ENCODE data around the gene FHDC1.

FHDC1 gene

GRCh38 chr4:152935143-152935542, 980 bp upstream of the FHDC1 start:
- DNase-seq (ENCODE audit: low read depth) = no peak

DNA sequence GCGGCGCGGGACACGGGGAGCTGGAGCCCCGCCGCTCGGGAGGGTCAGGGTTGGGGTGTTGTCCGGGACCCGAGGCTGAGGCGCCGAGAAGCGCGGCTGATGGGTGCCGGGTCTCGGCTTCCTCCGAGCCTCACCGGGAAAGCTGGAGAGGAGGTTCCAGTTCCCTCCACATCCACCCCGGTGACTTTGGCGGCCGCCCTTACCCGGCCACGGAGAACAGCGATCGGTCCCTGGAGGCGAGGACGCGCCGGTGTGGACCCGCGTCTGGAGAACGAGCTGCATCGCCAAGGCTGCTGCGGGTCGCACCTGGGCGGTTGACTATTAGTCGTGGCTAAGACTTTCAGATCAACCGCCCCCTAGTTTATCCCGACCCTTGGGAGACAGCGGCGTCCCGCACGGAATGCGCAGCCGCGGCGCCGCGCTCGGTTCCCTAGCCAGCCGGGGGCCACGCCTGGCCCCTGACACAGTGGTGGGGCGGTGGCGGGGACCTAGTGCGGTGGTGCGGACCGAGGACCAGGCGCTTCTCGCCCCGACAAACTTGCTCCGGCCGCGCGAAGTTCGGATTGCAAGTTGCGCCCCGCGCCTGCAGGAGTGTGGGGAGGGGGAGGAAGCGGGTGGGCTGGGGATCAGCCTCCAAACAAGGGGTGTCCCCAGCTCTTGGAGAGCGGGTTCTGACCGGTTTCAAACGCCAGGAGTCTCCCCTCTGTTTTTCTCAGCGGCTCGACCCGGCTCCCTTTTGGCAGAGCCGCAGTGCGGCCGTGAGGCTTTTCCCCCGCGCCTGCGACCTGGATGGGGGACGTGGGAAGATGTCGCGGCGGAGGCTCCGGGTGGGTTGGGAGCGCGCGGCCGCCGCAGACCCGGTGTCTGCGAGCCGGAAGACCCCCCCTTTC, 568 bp downstream of the FHDC1 start:
- no peak for DNase-seq (ENCODE audit: low read depth)

DNA sequence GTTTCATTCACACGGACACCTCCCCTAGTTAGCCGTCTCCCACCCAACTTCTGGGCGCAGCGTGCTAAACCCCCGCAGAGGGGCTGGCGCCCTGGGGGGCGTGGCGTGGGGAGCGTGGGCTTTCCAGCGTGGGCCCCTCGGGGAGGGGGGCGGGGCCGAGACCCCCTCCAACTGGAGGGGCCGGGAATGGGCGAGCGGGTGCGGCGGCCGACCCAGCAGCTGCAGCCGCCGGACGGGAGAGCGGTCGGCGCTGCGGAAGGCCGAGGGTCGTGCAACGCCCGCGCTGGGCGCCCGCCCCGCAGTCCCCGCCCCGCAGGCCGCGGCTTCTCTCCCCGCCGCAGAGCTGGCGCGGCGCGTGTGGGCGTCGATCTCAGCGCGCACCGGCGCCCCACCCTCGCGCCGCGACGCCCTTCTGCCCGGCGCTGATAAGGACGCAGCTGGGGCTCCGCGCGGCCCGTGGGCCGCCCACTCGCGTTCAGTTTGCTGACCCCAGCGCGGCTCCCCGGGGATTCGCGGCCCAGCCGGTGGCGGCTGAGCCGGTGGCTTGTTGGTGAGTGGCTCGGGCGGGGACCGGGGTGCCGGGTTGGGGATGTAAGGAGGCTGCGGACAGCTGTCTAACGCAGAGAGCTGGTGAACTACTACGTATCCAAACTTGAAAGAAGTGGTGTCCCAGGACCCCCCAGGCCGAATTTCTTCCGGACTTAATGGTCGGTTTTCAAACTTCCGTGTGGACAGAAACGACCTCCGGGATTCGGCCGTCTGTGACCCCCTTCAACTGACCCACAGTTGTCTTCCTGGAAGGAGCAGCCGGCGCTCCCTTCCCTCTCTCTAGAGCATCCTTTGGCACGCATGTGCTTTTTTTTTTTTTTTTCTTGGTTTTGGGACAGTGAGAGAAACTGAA, 1.5 kb downstream of the FHDC1 start:
- DNase-seq (ENCODE audit: low read depth) = no peak

DNA sequence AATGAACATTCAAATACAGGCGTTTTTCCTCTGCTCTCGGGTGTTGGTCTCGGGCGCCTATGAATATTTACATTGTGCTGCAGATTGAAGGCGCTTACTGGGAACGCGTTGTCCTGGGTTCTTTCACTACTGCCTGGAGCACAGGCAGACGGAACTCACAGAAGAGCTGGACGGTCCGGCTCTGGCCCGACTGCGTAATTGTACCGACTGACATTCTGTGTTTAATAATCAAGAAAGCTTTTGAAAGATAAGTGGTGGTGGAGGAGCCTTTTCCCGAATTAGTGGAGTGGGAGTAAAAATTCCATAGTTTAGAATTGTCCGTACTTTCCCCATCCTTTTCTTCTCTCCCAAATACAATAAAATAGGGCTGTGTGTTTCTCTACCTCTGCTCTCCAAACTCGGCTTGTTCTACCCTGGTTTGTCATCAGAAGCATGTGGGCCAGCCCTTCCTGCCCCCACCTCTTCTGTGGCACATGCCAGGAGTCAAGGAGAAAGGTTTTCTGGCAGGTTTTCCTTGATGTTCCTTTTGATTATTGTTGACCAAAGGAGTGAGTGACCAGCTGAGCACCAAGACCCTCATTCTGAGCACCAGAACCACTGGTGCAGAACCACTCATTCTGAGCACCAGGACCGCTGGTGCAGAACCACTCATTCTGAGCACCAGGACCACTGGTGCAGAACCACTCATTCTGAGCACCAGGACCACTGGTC, 2.3 kb downstream of the FHDC1 start:
- DNase-seq (ENCODE audit: low read depth) = no peak

GRCh38 chr4:152939621-152940020, 3.5 kb downstream of the FHDC1 start:
- no peak for DNase-seq (ENCODE audit: low read depth)

DNA sequence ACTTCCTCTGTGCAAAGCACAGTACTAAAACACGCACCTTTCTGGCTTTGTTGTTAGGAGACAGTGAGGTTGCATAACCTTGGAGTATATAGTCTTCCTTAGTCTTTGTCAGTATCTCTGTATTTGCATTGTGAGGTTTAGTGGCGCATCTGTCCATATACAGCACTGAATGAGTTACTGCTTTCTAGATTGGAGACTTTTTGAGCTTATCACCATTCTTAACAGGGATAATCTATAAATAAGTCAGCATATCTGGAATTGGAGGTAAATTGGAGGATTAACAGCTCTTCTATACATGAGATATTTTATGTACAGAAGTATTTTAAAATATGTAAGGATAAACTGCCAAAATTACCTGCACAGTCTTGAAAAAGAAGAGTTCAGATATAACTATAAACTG, 4.3 kb downstream of the FHDC1 start:
- no peak for DNase-seq (ENCODE audit: low read depth)

DNA sequence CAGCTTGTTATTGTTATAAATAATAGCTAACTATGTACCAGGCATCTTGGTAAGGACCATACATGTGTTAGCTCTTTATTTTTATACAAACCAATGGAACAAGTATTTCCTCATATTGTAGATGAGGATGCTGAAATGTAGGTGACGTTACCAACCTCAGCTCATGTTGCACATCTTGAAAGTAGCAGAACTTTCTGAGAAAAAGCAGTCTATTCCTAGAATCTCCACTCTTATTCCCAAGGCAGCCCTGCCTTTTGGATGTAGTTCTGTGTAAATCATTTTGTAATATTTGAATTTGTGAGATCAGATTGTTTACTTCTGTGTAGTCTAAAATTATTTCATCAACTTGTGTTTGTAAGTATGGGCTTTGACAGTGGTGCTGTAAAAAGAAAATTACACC, 5.3 kb downstream of the FHDC1 start:
- DNase-seq (ENCODE audit: low read depth) = no peak

DNA sequence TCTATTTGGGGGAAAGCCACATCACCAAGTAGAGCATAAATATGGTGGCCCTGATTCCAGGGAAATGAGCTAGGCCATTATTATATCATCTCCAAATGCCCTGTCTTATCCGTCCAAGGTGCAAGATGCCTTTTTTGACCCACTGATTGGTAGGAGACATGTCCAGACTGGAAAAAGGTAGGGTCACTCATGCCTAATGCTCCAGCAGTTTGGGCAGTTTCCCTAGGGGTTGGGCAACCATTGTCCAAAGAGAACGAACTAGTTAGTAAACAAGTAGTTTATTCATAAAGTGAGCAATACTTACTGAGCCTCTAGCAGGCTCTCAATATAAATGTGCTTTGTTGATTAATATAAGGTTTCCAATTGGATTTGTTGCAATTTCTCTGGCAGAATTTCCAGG, 6.2 kb downstream of the FHDC1 start:
- no peak for DNase-seq (ENCODE audit: low read depth)

DNA sequence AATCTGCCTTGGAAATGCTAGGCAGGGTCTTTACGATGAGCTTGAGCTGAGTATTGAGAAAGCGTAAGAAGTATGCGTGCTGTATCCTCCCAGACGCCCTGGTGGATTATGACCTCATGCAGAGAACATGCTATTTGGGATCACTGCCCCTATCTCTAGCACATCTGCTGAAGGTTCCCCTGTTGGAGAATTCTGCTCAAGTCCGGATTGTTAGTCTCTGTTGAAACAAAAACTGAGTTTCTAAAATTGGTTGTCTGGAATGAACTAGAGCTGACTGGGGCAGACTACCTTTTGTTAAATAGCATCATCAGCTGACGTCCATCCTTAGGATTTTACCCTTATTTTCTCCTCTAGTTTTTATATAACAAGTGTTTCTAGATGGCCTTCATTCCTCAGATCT, 7.5 kb downstream of the FHDC1 start:
- DNase-seq (ENCODE audit: low read depth) = peak; percentile 79

DNA sequence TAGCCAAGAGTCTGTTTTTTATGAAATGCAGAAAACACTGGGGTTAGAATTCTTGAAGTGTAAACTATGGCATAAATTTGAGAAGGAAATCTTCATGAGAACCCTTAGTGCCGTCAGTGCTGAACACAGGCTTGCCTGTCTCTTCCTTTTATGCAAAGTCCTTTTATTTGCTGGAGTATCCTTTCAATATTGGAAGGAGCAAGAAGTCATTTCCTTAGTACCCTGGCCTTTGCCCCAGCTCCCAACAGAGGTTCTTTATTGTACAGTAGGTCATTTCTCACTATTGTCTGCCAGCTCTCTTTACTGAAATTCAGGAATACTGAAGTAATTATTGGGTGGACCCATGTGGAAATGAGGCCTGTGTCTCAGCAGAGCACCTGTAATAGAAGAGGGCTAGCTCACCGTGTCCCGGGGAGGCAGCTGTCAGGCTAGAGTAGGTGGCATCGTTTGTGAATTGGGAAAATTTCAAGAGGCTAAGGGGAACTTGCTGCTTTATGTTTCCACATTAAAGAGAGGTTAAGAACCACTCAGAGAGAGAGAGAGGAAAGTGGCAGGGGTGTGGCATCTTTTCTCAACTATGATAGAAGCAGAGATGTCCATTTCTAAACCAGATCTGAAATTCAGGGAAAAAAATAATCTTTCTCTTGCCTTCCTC, 8.7 kb downstream of the FHDC1 start:
- no peak for DNase-seq (ENCODE audit: low read depth)

- no peak for DNase-seq (ENCODE audit: low read depth)
These were observed 9.5 kb downstream of the FHDC1 start for GRCh38 chr4:152945639-152946038.

DNA sequence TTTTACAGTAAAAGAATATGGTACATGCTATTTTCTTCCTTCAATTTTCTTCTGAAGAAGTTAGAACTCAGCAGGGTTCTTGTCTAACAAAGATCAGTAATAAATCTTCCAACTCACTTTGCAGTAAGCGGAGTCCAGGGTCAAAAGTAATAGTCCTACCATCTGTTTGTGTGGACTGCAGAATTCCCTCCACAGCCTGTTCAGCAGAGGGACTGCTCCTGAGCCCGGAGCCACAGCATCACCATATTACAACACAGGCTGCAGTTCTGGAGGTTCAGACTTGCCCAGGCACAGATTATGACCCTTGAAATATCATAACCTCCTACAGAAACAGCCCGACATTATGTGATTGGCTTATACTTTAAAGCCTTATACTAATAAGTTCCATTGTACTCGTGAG, 10.3 kb downstream of the FHDC1 start:
- no peak for DNase-seq (ENCODE audit: low read depth)

DNA sequence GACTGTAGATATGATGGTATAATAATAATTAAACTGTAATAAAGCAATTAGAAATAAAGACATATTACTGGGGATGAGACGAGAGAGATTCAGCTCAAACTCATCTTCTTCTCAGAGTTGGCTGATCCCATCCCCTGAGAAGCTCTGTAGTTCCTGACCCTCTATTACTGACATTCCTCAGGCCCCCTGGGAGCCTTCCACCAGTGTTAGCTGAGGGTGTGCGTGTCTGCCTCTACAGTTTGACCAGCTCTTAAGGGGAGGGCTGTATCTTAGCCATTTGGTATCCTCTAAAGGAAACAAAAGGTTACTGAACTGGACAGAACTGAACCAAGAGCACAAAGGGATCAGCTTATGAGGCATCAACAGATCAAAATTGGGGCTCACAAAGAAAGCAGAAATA, 11.2 kb downstream of the FHDC1 start:
- no peak for DNase-seq (ENCODE audit: low read depth)

DNA sequence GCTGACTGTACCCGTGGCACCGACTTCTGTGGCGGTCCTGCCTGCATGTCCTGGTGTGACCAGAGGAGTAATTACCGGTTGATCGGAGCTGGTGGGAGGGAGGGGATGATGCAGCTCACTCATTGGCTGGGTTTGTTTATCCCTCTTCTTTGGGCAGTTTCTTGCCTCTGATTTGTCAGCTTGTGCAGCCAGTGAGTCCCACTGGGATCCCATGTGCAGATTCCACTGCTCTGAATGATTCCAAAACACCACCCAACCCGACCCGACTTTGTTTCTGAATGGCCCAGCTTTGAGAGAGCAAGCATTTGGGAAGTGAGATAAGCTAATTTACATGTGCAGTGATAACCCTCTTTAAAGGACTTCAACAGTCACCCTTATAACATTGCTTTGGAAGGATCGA, 13.8 kb downstream of the FHDC1 start:
- DNase-seq (ENCODE audit: low read depth) = no peak

DNA sequence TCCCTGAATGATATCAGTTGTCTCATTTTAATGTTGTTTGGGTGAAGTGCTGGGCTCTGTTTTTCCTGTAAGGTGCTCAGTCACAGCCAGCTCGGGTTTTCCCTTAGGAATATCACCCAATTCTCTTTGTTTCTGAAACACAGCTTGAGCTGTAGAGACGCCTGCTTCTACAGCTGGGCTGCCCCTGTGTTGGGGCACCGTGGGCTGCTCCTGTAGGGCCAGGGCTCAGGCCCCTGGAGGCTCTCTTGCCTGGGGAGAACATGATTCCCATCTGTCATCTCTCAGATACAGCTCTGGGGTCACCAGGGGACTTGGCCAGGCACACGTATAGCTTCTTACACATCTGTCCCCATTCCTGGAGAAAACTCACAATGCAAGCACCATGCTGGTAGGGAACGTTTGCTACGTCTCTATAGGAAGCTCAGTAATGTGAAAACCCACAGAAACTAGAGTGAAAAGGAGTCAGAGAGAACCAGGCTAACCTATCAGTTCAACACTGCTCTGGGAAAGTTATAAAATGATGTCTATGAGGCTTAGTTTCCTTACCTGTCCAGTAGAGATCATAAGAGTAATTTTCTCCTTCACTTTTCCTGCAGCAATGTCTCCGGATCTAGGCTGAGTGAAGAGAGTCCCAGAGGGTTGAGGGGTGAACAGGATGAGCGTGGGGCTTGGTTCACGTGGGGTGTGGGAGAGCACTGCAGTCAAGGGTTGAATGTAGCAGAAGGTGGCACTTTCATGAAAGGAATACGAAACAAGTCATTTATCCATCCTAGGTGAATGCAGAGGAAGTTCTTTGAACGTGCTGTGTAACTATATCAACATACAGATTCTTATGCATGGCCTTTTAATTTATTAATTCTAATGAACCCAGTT, 14.5 kb downstream of the FHDC1 start:
- DNase-seq (ENCODE audit: low read depth) = no peak

- no peak for DNase-seq (ENCODE audit: low read depth)
These were observed 15.2 kb downstream of the FHDC1 start for GRCh38 chr4:152951348-152951747.

DNA sequence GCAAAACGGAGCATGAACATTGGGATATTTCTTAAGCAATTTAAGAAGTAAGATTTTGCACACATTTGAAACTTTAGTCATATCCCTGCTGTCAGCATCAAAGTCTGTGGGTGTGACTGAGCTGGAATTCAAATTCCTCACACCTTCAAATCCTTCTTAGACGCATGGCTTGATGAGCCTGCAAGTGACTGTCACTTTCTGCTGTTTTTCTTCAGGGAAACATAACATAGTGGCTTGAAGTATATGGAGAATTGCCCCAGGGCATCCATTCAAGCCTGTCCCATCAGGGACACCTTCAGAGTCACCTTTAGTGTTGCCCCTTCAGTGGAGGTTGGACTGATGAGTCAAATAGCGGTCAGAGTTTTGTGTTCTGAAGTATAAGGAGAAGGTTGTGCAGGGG, 17.4 kb downstream of the FHDC1 start:
- no peak for DNase-seq (ENCODE audit: low read depth)

- DNase-seq (ENCODE audit: low read depth) = no peak
These were observed 18.6 kb downstream of the FHDC1 start for GRCh38 chr4:152954741-152955140.

DNA sequence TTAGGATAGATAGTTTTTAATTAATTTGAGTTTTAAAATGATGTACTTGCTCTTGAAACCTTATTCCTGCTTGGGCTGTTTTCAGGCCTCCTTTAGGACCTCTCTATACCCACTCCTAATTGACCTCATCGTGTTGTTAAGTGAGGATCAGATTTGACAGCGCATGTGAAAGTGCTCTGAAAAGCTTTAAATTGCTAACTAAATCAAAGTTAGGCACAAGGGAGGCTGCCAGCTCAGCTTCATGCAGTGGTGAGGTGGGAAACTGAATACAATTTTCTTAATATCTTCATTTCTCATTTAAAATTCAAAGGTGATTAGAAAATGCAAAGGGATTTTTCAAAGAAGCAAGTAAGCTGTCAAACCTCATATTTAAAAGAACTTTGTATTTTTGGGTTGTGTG, 20.0 kb downstream of the FHDC1 start:
- DNase-seq (ENCODE audit: low read depth) = no peak

- no peak for DNase-seq (ENCODE audit: low read depth)
These were observed 20.7 kb downstream of the FHDC1 start for GRCh38 chr4:152956650-152957436.
